Liver (tissue), 9 donors: Measurements from ENCODE around the gene SOX21. TPM values are rescaled to one million over a fixed set of nuclear protein-coding genes. Genes with fewer than 3 reads are reported as not detected.

Experiments
- DNase-seq: peaks from one replicate; pipeline ENCODE4 v3.0.0-alpha.2; 2017; ENCODE audit warnings: low spot score
- H3K27ac ChIP-seq, 2 donors: one replicate each; pipeline ENCODE4 v1.7.0; 2013; ENCODE audit warnings: inconsistent platforms in 2 of 2, low read length in 2 of 2, control low read depth in 1 of 2, low read depth in 1 of 2, mild to moderate bottlenecking in 1 of 2
- H3K27me3 ChIP-seq, 4 donors: one replicate each; pipeline versions ENCODE4 v1.6.1 to v1.7.0; 2013; ENCODE audit warnings: low read length in 3 of 4, inconsistent platforms in 1 of 4, mild to moderate bottlenecking in 1 of 4, moderate library complexity in 1 of 4; ENCODE audit not compliant: control insufficient read depth in 4 of 4, insufficient read depth in 4 of 4
- H3K36me3 ChIP-seq, 4 donors: one replicate each; pipeline versions ENCODE4 v1.6.1 to v1.7.0; 2013; ENCODE audit warnings: low read length in 3 of 4, mild to moderate bottlenecking in 3 of 4, low read depth in 1 of 4, moderate library complexity in 1 of 4; ENCODE audit not compliant: control insufficient read depth in 4 of 4, insufficient read depth in 3 of 4
- H3K4me1 ChIP-seq, 4 donors: one replicate each; pipeline versions ENCODE4 v1.6.1 to v1.7.0; 2013; ENCODE audit warnings: low read length in 3 of 4, mild to moderate bottlenecking in 3 of 4, moderate library complexity in 1 of 4; ENCODE audit not compliant: control insufficient read depth in 4 of 4, insufficient read depth in 4 of 4
- H3K4me3 ChIP-seq, 3 donors: one replicate each; pipeline versions ENCODE4 v1.6.1 to v1.7.0; 2013; ENCODE audit warnings: low read length in 3 of 3, control low read depth in 1 of 3, low read depth in 1 of 3, mild to moderate bottlenecking in 1 of 3
- H3K9ac ChIP-seq, 2 donors: one replicate each; pipeline ENCODE4 v1.7.0; 2013; ENCODE audit warnings: low read length in 2 of 2, mild to moderate bottlenecking in 2 of 2, moderate library complexity in 2 of 2, control low read depth in 1 of 2, low read depth in 1 of 2
- H3K9me3 ChIP-seq, 4 donors: one replicate each; pipeline versions ENCODE4 v1.6.1 to v1.7.0; 2013; ENCODE audit warnings: low read length in 3 of 4; ENCODE audit not compliant: control insufficient read depth in 4 of 4
- ATF3 ChIP-seq: IDR thresholded peaks from 2 replicates; pipeline ENCODE4 v1.6.1; 2016; ENCODE audit warnings: antibody characterized with exemption
- EGR1 ChIP-seq, 2 donors: IDR thresholded peaks; 2 replicates each; pipeline ENCODE4 v1.6.1; 2016 to 2018; ENCODE audit warnings: antibody characterized with exemption in 2 of 2, low read depth in 2 of 2
- FOXA1 ChIP-seq: IDR thresholded peaks from 2 replicates; pipeline ENCODE4 v1.6.1; 2016; ENCODE audit warnings: antibody characterized with exemption
- FOXA2 ChIP-seq: IDR thresholded peaks from 2 replicates; pipeline ENCODE4 v1.6.1; 2016; ENCODE audit warnings: antibody characterized with exemption
- GABPA ChIP-seq, 2 donors: IDR thresholded peaks in 1 of 2; conservative IDR thresholded peaks in 1 of 2; 2 replicates each; pipeline ENCODE4 v1.6.1; 2016; ENCODE audit warnings: antibody characterized with exemption in 2 of 2, mild to moderate bottlenecking in 1 of 2, moderate library complexity in 1 of 2
- HNF4A ChIP-seq, 2 donors: conservative IDR thresholded peaks; 2 replicates each; pipeline ENCODE4 v1.6.1; 2016; ENCODE audit warnings: antibody characterized with exemption in 2 of 2, mild to moderate bottlenecking in 2 of 2
- HNF4G ChIP-seq: IDR thresholded peaks from 2 replicates; pipeline ENCODE4 v1.6.1; 2016; ENCODE audit warnings: antibody characterized with exemption
- JUND ChIP-seq, 2 donors: IDR thresholded peaks; 2 replicates each; pipeline ENCODE4 v1.6.1; 2016; ENCODE audit warnings: antibody characterized with exemption in 2 of 2
- MAX ChIP-seq: IDR thresholded peaks from 2 replicates; pipeline ENCODE4 v1.6.1; 2016; ENCODE audit warnings: antibody characterized with exemption
- NR2F2 ChIP-seq: IDR thresholded peaks from 2 replicates; pipeline ENCODE4 v1.6.1; 2016; ENCODE audit warnings: antibody characterized with exemption
- RAD21 ChIP-seq, 2 donors: IDR thresholded peaks; 2 replicates each; pipeline ENCODE4 v1.6.1; 2016; ENCODE audit warnings: antibody characterized with exemption in 2 of 2, mild to moderate bottlenecking in 2 of 2
- REST ChIP-seq: IDR thresholded peaks from 2 replicates; pipeline ENCODE4 v1.6.1; 2016; ENCODE audit warnings: antibody characterized with exemption, mild to moderate bottlenecking
- RXRA ChIP-seq, 2 donors: IDR thresholded peaks; 2 replicates each; pipeline ENCODE4 v1.6.1; 2017 to 2018; ENCODE audit warnings: antibody characterized with exemption in 2 of 2, mild to moderate bottlenecking in 1 of 2
- SP1 ChIP-seq: IDR thresholded peaks from 2 replicates; pipeline ENCODE4 v1.6.1; 2018; ENCODE audit warnings: antibody characterized with exemption, mild to moderate bottlenecking
- TAF1 ChIP-seq: conservative IDR thresholded peaks from 2 replicates; pipeline ENCODE4 v1.6.1; 2016; ENCODE audit warnings: antibody characterized with exemption, mild to moderate bottlenecking
- YY1 ChIP-seq: IDR thresholded peaks from 2 replicates; pipeline ENCODE4 v1.6.1; 2016; ENCODE audit warnings: antibody characterized with exemption, mild to moderate bottlenecking
- ZBTB33 ChIP-seq: IDR thresholded peaks from 2 replicates; pipeline ENCODE4 v1.6.1; 2016; ENCODE audit warnings: antibody characterized with exemption
- WGBS: extraction: QIAGEN DNeasy Blood & Tissue Kit; methylation state at CpG from one replicate; pipeline ENCODE4 v1.1.7; 2013; 5-methylcytosine and 5-hydroxymethylcytosine counted together
- polyA plus RNA-seq, 2 donors: library from polyadenylated mRNA; stranded (reverse) in 1 of 2; unstranded in 1 of 2; fragments of 200-250 nt in 1 of 2; fragments of >200 nt in 1 of 2; fragmentation: Nextera tagmentation in 1 of 2; extraction: Ambion mirVana in 1 of 2; gene quantifications; one replicate each; pipeline versions ENCODE4 v1.2.1 to v1.2.3, GENCODE V29; 2013 to 2015
- total RNA-seq, 2 donors: library from RNA; depleted of rRNA; stranded (reverse); fragments of >200 nt; gene quantifications; one replicate each; pipeline ENCODE4 v1.2.3, GENCODE V29; 2014
- TF ChIP-seq, protein P1 (sequence below): fragments of 150-350 bp; IDR thresholded peaks from 2 replicates; pipeline ENCODE4 v1.5.1; 2017; ENCODE audit warnings: improper control_type of control experiment, low read depth, low read length; ENCODE audit not compliant: missing input control
- donor health status: healthy.
- donor health status: healthy.
- donor health status: healthy.
- donor health status: healthy.
- donor health status: healthy.

The SOX21 gene
- total and polyA plus RNA-seq, 4 donors = not detected

GRCh38 chr13:94717916-94718315, 5.6 kb upstream of the SOX21 start:
- no peak overlapping the region for H3K27ac ChIP-seq
- DNase-seq = no peak

More at GRCh38 chr13:94717916-94718315, 5.6 kb upstream of the SOX21 start:
- no peak overlapping the region for H3K4me3 ChIP-seq
- H3K27me3 ChIP-seq = peaks cover 2 to 31% (median 7%) of the 10 kb centered on the region in 4 donors
- peaks cover under 1 to 4% (median 4%) of the 10 kb centered on the region in 4 donors for H3K4me1 ChIP-seq
- WGBS = 82% methylated on average over 4 of the region's 4 CpGs
- TF ChIP-seq TAF1 = no peak
- TF ChIP-seq SP1 = no peak
- TF ChIP-seq HNF4A (conservative IDR thresholded peaks at IDR 0.05) = no peak
- TF ChIP-seq ZBTB33 = no peak
- TF ChIP-seq RXRA (IDR thresholded peaks at IDR 0.05) = no peak
- TF ChIP-seq GABPA (IDR thresholded peaks at IDR 0.05 in 1 of 2, conservative IDR thresholded peaks at IDR 0.05 in 1 of 2) = no peak
- TF ChIP-seq, protein P1, sequence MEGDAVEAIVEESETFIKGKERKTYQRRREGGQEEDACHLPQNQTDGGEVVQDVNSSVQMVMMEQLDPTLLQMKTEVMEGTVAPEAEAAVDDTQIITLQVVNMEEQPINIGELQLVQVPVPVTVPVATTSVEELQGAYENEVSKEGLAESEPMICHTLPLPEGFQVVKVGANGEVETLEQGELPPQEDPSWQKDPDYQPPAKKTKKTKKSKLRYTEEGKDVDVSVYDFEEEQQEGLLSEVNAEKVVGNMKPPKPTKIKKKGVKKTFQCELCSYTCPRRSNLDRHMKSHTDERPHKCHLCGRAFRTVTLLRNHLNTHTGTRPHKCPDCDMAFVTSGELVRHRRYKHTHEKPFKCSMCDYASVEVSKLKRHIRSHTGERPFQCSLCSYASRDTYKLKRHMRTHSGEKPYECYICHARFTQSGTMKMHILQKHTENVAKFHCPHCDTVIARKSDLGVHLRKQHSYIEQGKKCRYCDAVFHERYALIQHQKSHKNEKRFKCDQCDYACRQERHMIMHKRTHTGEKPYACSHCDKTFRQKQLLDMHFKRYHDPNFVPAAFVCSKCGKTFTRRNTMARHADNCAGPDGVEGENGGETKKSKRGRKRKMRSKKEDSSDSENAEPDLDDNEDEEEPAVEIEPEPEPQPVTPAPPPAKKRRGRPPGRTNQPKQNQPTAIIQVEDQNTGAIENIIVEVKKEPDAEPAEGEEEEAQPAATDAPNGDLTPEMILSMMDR = no peak
- TF ChIP-seq EGR1 (IDR thresholded peaks at IDR 0.05; ENCODE audit: low read depth in 2 of 2) = no peak
- TF ChIP-seq REST = no peak
- TF ChIP-seq ATF3 = no peak
- no peak for TF ChIP-seq FOXA1
- TF ChIP-seq HNF4G = no peak
- TF ChIP-seq RAD21 (IDR thresholded peaks at IDR 0.05) = no peak
- no peak for TF ChIP-seq FOXA2
- no peak for TF ChIP-seq YY1
- TF ChIP-seq JUND (IDR thresholded peaks at IDR 0.05) = no peak
- no peak for TF ChIP-seq MAX
- no peak for TF ChIP-seq NR2F2
- H3K9me3 ChIP-seq = no peaks in the 10 kb centered on the region
- no peak overlapping the region for H3K9ac ChIP-seq
- no peaks in the 10 kb centered on the region for H3K36me3 ChIP-seq
